Caco-2 (cell line): Measurements from ENCODE around the gene PARP16. TPM values are rescaled to one million over a fixed set of nuclear protein-coding genes. Genes with fewer than 3 reads are reported as not detected.

Source experiments
- BruUV-seq: library from RNA; stranded (reverse); fragments of 400-500 nt; replicated peaks from 2 replicates; lab custom pipeline; 2021; lab: Mats Ljungman, UMichigan
- CTCF ChIA-PET: fragments of 300-600 bp; sonication (Branson Sonifier 250); formaldehyde crosslinking; loops from one replicate; lab custom pipeline; 2022; ENCODE audit warnings: antibody characterized with exemption; lab: Charles Lee
- POLR2A ChIA-PET: fragments of 300-600 bp; sonication (Branson Sonifier 250); formaldehyde crosslinking; loops from one replicate; lab custom pipeline; 2022; ENCODE audit warnings: antibody characterized with exemption; lab: Charles Lee
- DNase-seq, 2 experiments: peaks; one replicate each; pipeline versions ENCODE4 v3.0.0 to v3.0.0-alpha.2; 2020 to 2022
- H3K27me3 ChIP-seq: replicated peaks from 2 replicates; pipeline ENCODE4 v1.6.0; 2011; ENCODE audit warnings: low read length; ENCODE audit not compliant: control insufficient read depth, insufficient read depth
- H3K36me3 ChIP-seq: 2 replicates; pipeline ENCODE4 v1.5.1; 2011; ENCODE audit warnings: low read length; ENCODE audit not compliant: control insufficient read depth, insufficient read depth
- H3K4me1 ChIP-seq: fragments of 250-450 bp; sonication (Bioruptor Pico); 2 replicates; pipeline ENCODE4 v1.5.1; 2020; ENCODE audit warnings: mild to moderate bottlenecking
- H3K4me3 ChIP-seq: 2 replicates; pipeline ENCODE4 v1.5.1; 2011; ENCODE audit warnings: low read depth, mild to moderate bottlenecking, control low read depth, low read length
- H3K9me3 ChIP-seq: fragments of 250-450 bp; sonication (Bioruptor Pico); 2 replicates; pipeline ENCODE4 v1.5.1; 2020; ENCODE audit warnings: mild to moderate bottlenecking, moderate library complexity
- H3K27ac Mint-ChIP-seq: one replicate; pipeline ENCODE4 v1.8.0; 2022; ENCODE audit warnings: mixed read lengths; ENCODE audit not compliant: unreplicated experiment
- H3K27me3 Mint-ChIP-seq: one replicate; pipeline ENCODE4 v1.8.0; 2022; ENCODE audit warnings: mixed read lengths; ENCODE audit not compliant: insufficient read depth, unreplicated experiment
- H3K36me3 Mint-ChIP-seq: one replicate; pipeline ENCODE4 v1.8.0; 2022; ENCODE audit warnings: mild to moderate bottlenecking, mixed read lengths; ENCODE audit not compliant: insufficient read depth, unreplicated experiment
- H3K4me1 Mint-ChIP-seq: one replicate; pipeline ENCODE4 v1.8.0; 2022; ENCODE audit warnings: low read depth, mixed read lengths; ENCODE audit not compliant: unreplicated experiment
- H3K4me3 Mint-ChIP-seq: one replicate; pipeline ENCODE4 v1.8.0; 2022; ENCODE audit warnings: mild to moderate bottlenecking, moderate library complexity, mixed read lengths; ENCODE audit not compliant: unreplicated experiment
- H3K9me3 Mint-ChIP-seq: one replicate; pipeline ENCODE4 v1.8.0; 2022; ENCODE audit warnings: mixed read lengths; ENCODE audit not compliant: unreplicated experiment
- intact Hi-C: fragments of 100-400 bp; cut with micrococcal nuclease; formaldehyde crosslinking; loops from one replicate; pipeline ENCODE4 v1.10.0; 2022; ENCODE audit not compliant: unreplicated experiment
- total RNA-seq: library from RNA; stranded (reverse); gene quantifications from 2 replicates; pipeline ENCODE4 v1.2.3, GENCODE V29; 2022
- TF ChIP-seq, protein P1 (sequence below), 2 experiments: fragments of 200-600 bp in 1 of 2; IDR thresholded peaks; 1 replicate in 1 of 2; 2 replicates in 1 of 2; pipeline versions ENCODE4 v1.5.1 to v1.8.0; 2011 to 2022; ENCODE audit warnings: antibody characterized with exemption in 1 of 2, control low read depth in 1 of 2, inconsistent platforms in 1 of 2, low read depth in 1 of 2, low read length in 1 of 2, mild to moderate bottlenecking in 1 of 2, moderate library complexity in 1 of 2; ENCODE audit not compliant: insufficient read depth in 1 of 2, severe bottlenecking in 1 of 2, unreplicated experiment in 1 of 2

Gene PARP16
- total RNA-seq, 1 experiment from 2014 or later: 6.9 TPM

DNA sequence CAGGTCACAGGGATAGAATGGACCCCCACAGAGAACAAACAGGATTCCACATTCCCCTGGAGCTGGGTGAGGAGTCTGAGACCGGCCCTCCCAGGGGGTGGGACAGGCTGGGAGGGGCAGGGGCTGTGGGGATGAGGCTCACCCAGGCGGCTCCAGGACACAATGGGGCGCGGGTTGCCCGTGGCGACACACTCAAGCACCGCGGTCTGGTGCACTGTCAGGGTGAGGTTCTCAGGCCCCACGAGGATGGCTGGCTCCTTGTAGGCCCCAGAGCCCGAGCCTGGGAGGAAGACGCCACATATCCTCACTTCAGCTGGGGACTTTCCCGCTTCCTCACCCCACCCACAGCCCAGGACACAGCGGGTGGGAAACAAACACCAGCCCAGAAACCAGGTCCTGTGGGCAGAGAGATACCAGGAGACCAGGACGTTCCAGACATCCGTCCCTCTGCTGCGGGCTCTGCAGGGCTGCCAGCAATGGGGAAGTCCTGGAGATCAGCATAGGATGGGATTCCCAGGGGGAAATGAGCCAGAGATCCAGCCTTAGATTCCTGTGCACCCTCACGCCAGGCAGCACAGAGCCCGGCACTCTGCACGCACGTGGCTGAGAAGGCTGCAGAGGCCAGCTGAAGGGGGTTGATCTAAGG, 48.0 kb upstream of the PARP16 start:
- H3K27me3 Mint-ChIP-seq: no peaks in the 10 kb centered on the region
- H3K9me3 ChIP-seq: no peaks in the 10 kb centered on the region
- TF ChIP-seq, protein P1, sequence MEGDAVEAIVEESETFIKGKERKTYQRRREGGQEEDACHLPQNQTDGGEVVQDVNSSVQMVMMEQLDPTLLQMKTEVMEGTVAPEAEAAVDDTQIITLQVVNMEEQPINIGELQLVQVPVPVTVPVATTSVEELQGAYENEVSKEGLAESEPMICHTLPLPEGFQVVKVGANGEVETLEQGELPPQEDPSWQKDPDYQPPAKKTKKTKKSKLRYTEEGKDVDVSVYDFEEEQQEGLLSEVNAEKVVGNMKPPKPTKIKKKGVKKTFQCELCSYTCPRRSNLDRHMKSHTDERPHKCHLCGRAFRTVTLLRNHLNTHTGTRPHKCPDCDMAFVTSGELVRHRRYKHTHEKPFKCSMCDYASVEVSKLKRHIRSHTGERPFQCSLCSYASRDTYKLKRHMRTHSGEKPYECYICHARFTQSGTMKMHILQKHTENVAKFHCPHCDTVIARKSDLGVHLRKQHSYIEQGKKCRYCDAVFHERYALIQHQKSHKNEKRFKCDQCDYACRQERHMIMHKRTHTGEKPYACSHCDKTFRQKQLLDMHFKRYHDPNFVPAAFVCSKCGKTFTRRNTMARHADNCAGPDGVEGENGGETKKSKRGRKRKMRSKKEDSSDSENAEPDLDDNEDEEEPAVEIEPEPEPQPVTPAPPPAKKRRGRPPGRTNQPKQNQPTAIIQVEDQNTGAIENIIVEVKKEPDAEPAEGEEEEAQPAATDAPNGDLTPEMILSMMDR (IDR thresholded peaks at IDR 0.05; ENCODE audit: insufficient read depth in 1 of 2, low read depth in 1 of 2, low read length in 1 of 2, severe bottlenecking in 1 of 2, unreplicated experiment in 1 of 2): no peak
- CTCF ChIA-PET: no interaction called here
- no peaks in the 10 kb centered on the region for H3K9me3 Mint-ChIP-seq
- no peak overlapping the region for H3K4me3 Mint-ChIP-seq
- POLR2A ChIA-PET: no interaction called here
- peaks cover 12% of the 10 kb centered on the region for H3K36me3 Mint-ChIP-seq
- H3K27me3 ChIP-seq: no peaks in the 10 kb centered on the region
- H3K4me1 ChIP-seq: peaks cover 15% of the 10 kb centered on the region; the same call in 1 of the 2 replicates
- no peak for DNase-seq
- BruUV-seq: no TSS peak
- H3K36me3 ChIP-seq: peaks cover 1% of the 10 kb centered on the region; the same call in 1 of the 2 replicates
- no peak overlapping the region for H3K4me3 ChIP-seq
- intact Hi-C loops: no loop called here
- H3K27ac Mint-ChIP-seq: no peak overlapping the region
- H3K4me1 Mint-ChIP-seq: peaks cover 4% of the 10 kb centered on the region

DNA sequence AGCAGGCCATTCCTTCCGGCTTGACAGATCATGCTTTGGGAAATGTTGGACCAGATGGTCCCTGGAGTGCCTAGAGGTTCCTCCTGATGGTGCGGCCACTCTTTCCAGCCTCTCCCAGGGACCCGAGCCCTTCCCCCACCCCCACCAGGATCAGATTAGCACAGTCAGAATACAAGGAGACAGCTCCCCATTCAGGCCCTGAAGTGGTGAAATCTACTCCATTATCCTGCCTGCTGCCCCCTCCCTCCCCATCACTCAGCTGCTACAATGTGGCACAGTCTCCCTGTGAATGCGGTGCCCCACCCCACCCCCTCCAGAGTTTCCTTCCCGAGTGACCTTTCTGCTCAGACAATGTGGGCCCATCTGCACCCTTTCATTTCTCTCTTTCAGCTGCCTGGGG, 47.2 kb upstream of the PARP16 start:
- CTCF ChIA-PET: no interaction called here
- intact Hi-C loops: no loop called here
- TF ChIP-seq, protein P1 (IDR thresholded peaks at IDR 0.05; ENCODE audit: insufficient read depth in 1 of 2, low read depth in 1 of 2, low read length in 1 of 2, severe bottlenecking in 1 of 2, unreplicated experiment in 1 of 2): no peak
- H3K27me3 Mint-ChIP-seq: no peaks in the 10 kb centered on the region
- POLR2A ChIA-PET: no interaction called here
- no peaks in the 10 kb centered on the region for H3K9me3 Mint-ChIP-seq
- Histone ChIP-seq H3K9me3 (no peaks in the 10 kb centered on the region), H3K4me3 (no peak overlapping the region), H3K36me3 (peaks cover 1% of the 10 kb centered on the region; the same call in 1 of the 2 replicates), H3K4me1 (peaks cover 9% of the 10 kb centered on the region; the same call in 1 of the 2 replicates), H3K27me3 (no peaks in the 10 kb centered on the region)
- peaks cover 19% of the 10 kb centered on the region for H3K36me3 Mint-ChIP-seq
- no peak overlapping the region for H3K4me3 Mint-ChIP-seq
- no TSS peak for BruUV-seq
- no peaks in the 10 kb centered on the region for H3K4me1 Mint-ChIP-seq
- no peak overlapping the region for H3K27ac Mint-ChIP-seq
- no peak for DNase-seq

DNA sequence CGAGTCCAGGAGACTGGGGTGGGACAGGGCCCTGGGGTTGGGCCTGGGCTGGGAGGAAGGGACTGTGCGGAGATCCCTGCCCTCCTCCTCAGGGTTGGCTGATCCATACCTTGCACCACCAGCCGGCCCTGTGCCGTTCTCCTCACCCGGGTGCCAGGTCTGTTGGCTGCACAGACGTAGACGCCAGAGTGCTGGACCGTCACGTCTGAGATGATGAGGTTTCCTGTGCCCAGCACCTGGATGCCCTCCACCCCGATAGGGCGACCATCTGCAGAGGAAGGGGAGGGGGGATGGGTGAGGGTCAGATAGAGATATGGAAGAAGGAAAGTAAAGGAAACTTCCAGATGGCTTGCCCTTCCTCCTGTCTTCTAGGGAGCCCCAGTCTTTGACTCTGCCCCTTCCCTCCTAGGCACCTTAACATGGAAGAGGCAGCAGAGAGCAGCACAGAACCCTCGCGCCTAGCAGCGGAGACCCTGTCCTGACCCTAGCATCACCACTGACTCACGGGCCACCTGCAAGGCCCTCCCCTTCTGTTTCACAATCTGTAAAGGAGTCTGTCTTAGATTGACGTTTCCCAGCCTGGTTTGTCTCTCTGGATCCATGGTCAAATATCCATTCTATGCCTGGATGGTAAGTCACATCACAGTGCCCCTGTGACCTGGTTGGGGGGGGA, 46.6 kb upstream of the PARP16 start:
- Mint-ChIP-seq H3K9me3 (no peaks in the 10 kb centered on the region), H3K4me3 (no peak overlapping the region), H3K36me3 (peaks cover 24% of the 10 kb centered on the region), H3K4me1 (no peaks in the 10 kb centered on the region), H3K27me3 (no peaks in the 10 kb centered on the region), H3K27ac (no peak overlapping the region)
- peaks cover 9% of the 10 kb centered on the region; the same call in 1 of the 2 replicates for H3K4me1 ChIP-seq
- no peak overlapping the region for H3K4me3 ChIP-seq
- H3K27me3 ChIP-seq: no peaks in the 10 kb centered on the region
- peaks cover 1% of the 10 kb centered on the region; the same call in 1 of the 2 replicates for H3K36me3 ChIP-seq
- CTCF ChIA-PET: no interaction called here
- BruUV-seq: no TSS peak
- H3K9me3 ChIP-seq: no peaks in the 10 kb centered on the region
- POLR2A ChIA-PET: no interaction called here
- intact Hi-C loops: no loop called here
- TF ChIP-seq, protein P1 (IDR thresholded peaks at IDR 0.05; ENCODE audit: insufficient read depth in 1 of 2, low read depth in 1 of 2, low read length in 1 of 2, severe bottlenecking in 1 of 2, unreplicated experiment in 1 of 2): no peak
- no peak for DNase-seq
